Bronchial epithelial cell (primary cell): Measurements from ENCODE around the gene KBTBD6. TPM values are rescaled to one million over a fixed set of nuclear protein-coding genes. Genes with fewer than 3 reads are reported as not detected.
"Not testable (repeated sequence)": the region's sequence is repeated elsewhere in the genome, so short reads cannot be mapped to it uniquely, and the experiment has no call there.

Experiments
- DNase-seq: peaks from one replicate; pipeline ENCODE4 v3.0.0-alpha.2; 2010; ENCODE audit warnings: low read depth
- FAIRE-seq: peaks from 2 replicates; lab custom pipeline; 2011; peaks lifted over from hg19 to GRCh38; lab: Jason Lieb, UNC
- H3K27me3 ChIP-seq: 2 replicates; pipeline ENCODE4 v1.5.1; 2011; ENCODE audit warnings: low read length; ENCODE audit not compliant: control insufficient read depth, insufficient read depth
- H3K36me3 ChIP-seq: 2 replicates; pipeline ENCODE4 v1.5.1; 2011; ENCODE audit warnings: low read length; ENCODE audit not compliant: control insufficient read depth, insufficient read depth
- H3K4me3 ChIP-seq: 2 replicates; pipeline ENCODE4 v1.5.1; 2011; ENCODE audit warnings: mild to moderate bottlenecking, low read depth, low read length, control low read depth
- CTCF ChIP-seq: IDR thresholded peaks from 2 replicates; pipeline ENCODE4 v1.5.1; 2011; ENCODE audit warnings: mild to moderate bottlenecking, moderate library complexity, low read length, control low read depth, inconsistent platforms; ENCODE audit not compliant: insufficient read depth, severe bottlenecking
- total RNA-seq: library from RNA; depleted of rRNA; stranded (reverse); fragments of >200 nt; gene quantifications from 2 replicates; pipeline ENCODE4 v1.2.1, GENCODE V29; 2014

The KBTBD6 gene
- total RNA-seq, 1 donor from 2014 or later = 6.3 TPM

GRCh38 chr13:41107104-41107571 lies 25.5 kb downstream of the KBTBD6 start:
- TF ChIP-seq CTCF = no peak
- no peak overlapping the region for H3K4me3 ChIP-seq
- FAIRE-seq (no peak), DNase-seq (no peak)
- H3K36me3 ChIP-seq = no peaks in the 10 kb centered on the region
- no peaks in the 10 kb centered on the region for H3K27me3 ChIP-seq

GRCh38 chr13:41099986-41100385 lies 32.6 kb downstream of the KBTBD6 start:
- no peak overlapping the region for H3K4me3 ChIP-seq
- no peaks in the 10 kb centered on the region for H3K36me3 ChIP-seq
- FAIRE-seq = no peak
- H3K27me3 ChIP-seq = no peaks in the 10 kb centered on the region
- TF ChIP-seq CTCF = no peak
- no peak for DNase-seq

GRCh38 chr13:41098761-41099160 lies 33.8 kb downstream of the KBTBD6 start:
- Histone ChIP-seq H3K36me3 (no peaks in the 10 kb centered on the region), H3K27me3 (no peaks in the 10 kb centered on the region), H3K4me3 (no peak overlapping the region)
- TF ChIP-seq CTCF = no peak
- FAIRE-seq (no peak), DNase-seq (no peak)

GRCh38 chr13:41095681-41096080 lies 36.9 kb downstream of the KBTBD6 start:
- H3K36me3 ChIP-seq, H3K27me3 ChIP-seq, DNase-seq, FAIRE-seq, H3K4me3 ChIP-seq: not testable (repeated sequence)

- TF ChIP-seq CTCF = no peak
- FAIRE-seq = no peak
- Histone ChIP-seq H3K4me3 (no peak overlapping the region), H3K27me3 (no peaks in the 10 kb centered on the region), H3K36me3 (no peaks in the 10 kb centered on the region)
- no peak for DNase-seq
Measured at GRCh38 chr13:41085961-41086585, 46.5 kb downstream of the KBTBD6 start.

GRCh38 chr13:41079725-41080124 lies 52.9 kb downstream of the KBTBD6 start:
- Histone ChIP-seq H3K4me3 (no peak overlapping the region), H3K27me3 (no peaks in the 10 kb centered on the region), H3K36me3 (peaks cover 5% of the 10 kb centered on the region)
- no peak for TF ChIP-seq CTCF
- DNase-seq = no peak
- no peak for FAIRE-seq

Other genes with a start within 250 kb of the KBTBD6 start
- gene ELF1, start 113.5 kb downstream of the KBTBD6 start, total RNA-seq = 57.7 and 71.3 TPM in 2 replicates
- gene WBP4, start 71.3 kb downstream of the KBTBD6 start, total RNA-seq = 6.8 and 10.1 TPM in 2 replicates
- 7.2 and 9.5 TPM in 2 replicates for gene KBTBD7, start 61.8 kb upstream of the KBTBD6 start, total RNA-seq
- gene MTRF1, start 130.8 kb upstream of the KBTBD6 start, total RNA-seq = 10.0 and 11.4 TPM in 2 replicates
- 7.3 and 7.6 TPM in 2 replicates for gene NAA16, start 178.5 kb upstream of the KBTBD6 start, total RNA-seq